PC-3 (cell line): ENCODE data around the gene AGAP9.
"Not testable (repeated sequence)": the region's sequence is repeated elsewhere in the genome, so short reads cannot be mapped to it uniquely, and the experiment has no call there.

ENCODE experiments used
- CTCF ChIP-seq: fragments of 300-600 bp; sonication (generic); conservative IDR thresholded peaks from 2 replicates; pipeline ENCODE4 v1.5.1; 2017; ENCODE audit warnings: antibody characterized with exemption, low read depth, mild to moderate bottlenecking, low read length
- EZH2 ChIP-seq: fragments of 300-600 bp; sonication (generic); IDR thresholded peaks from one replicate; pipeline ENCODE4 v1.6.1; 2017; ENCODE audit warnings: antibody characterized with exemption, mild to moderate bottlenecking, low read length; ENCODE audit not compliant: unreplicated experiment

DNA sequence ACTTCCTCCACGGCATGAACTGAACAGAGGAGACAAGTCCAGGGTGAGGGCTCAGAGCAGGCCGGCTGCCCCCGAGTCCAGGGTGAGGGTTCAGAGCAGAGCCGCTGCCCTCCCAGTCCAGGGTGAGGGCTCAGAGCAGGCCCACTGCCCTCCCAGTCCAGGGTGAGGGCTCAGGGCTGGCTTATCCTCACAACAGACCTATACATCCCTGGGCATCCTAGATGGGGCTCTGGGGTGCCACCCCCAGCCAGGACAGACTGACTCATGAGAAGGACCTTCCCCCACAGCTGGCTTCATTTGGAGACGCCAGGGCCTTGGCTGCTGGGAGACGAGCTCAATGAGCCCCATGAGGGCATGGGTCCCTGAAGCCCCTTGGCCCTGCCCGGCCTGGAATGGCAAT, 33.8 kb downstream of the AGAP9 start:
- TF ChIP-seq CTCF, EZH2: not testable (repeated sequence)
